Ovary (tissue), 9 donors: ENCODE data around the gene PIK3R1. TPM values are rescaled to one million over a fixed set of nuclear protein-coding genes. Genes with fewer than 3 reads are reported as not detected.

Experiments used
- DNase-seq, 5 donors: peaks; one replicate each; pipeline ENCODE4 v3.0.0-alpha.2; 2019 to 2020
- H3K27ac ChIP-seq, 2 donors: fragments of 200-600 bp; one replicate each; pipeline versions ENCODE4 v1.5.1 to v1.8.0; 2019 to 2022
- H3K27me3 ChIP-seq: fragments of 200-600 bp; one replicate; pipeline ENCODE4 v1.8.0; 2022
- H3K36me3 ChIP-seq: fragments of 200-600 bp; sonication (generic); one replicate; pipeline ENCODE4 v1.5.1; 2019
- H3K4me1 ChIP-seq: one replicate; pipeline ENCODE4 v1.8.1; 2013; ENCODE audit warnings: mild to moderate bottlenecking, moderate library complexity; ENCODE audit not compliant: insufficient read depth
- H3K4me3 ChIP-seq: fragments of 200-600 bp; sonication (generic); one replicate; pipeline ENCODE4 v1.5.1; 2017
- H3K9me3 ChIP-seq, 2 donors: fragments of 200-600 bp in 1 of 2; sonication (generic) in 1 of 2; one replicate each; pipeline versions ENCODE4 v1.5.1 to v1.8.1; 2013 to 2019; ENCODE audit warnings: mild to moderate bottlenecking in 1 of 2, moderate library complexity in 1 of 2
- CTCF ChIP-seq, 3 donors: fragments of 450-650 bp in 2 of 3; fragments of 200-600 bp in 1 of 3; IDR thresholded peaks; one replicate each; pipeline versions ENCODE4 v1.5.1 to v1.8.0; 2016 to 2022; ENCODE audit warnings: antibody characterized with exemption in 3 of 3, mild to moderate bottlenecking in 1 of 3
- EP300 ChIP-seq: sonication (generic); formaldehyde crosslinking; IDR thresholded peaks from one replicate; pipeline ENCODE4 v1.6.1; 2017; ENCODE audit warnings: antibody characterized with exemption
- POLR2A ChIP-seq: fragments of 450-650 bp; IDR thresholded peaks from one replicate; pipeline ENCODE4 v1.6.1; 2017; ENCODE audit warnings: antibody characterized with exemption, mild to moderate bottlenecking, moderate library complexity
- WGBS, 3 donors: extraction: QIAGEN DNeasy Blood & Tissue Kit in 1 of 3; methylation state at CpG; one replicate each; pipeline versions ENCODE4 v1.1.5 to v1.1.7; 2013 to 2017; 5-methylcytosine and 5-hydroxymethylcytosine counted together
- intact Hi-C, 4 donors: fragments of 100-400 bp; cut with DNase I; formaldehyde crosslinking; loops; one replicate each; pipeline versions ENCODE4 v1.11.0 to v1.15.1; 2022 to 2023
- polyA plus RNA-seq, 2 donors: library from polyadenylated mRNA; stranded (reverse); fragments of 200-250 nt in 1 of 2; fragments of 350-450 nt in 1 of 2; fragmentation: Illumina TruSeq in 1 of 2; extraction: RNeasy Lipid Tissue Mini Kit (QIAGEN cat#74804) in 1 of 2; gene quantifications; one replicate each; pipeline ENCODE4 v1.2.3, GENCODE V29; 2013 to 2014
- total RNA-seq, 7 donors: library from RNA; depleted of rRNA in 2 of 7; stranded (reverse); fragments of >200 nt in 2 of 7; fragmentation: NEBNext Ultra II Directional in 3 of 7; extraction: Animal tissue kit (Norgen Biotek cat#: 25700) in 3 of 7; gene quantifications; one replicate each; pipeline versions ENCODE4 v1.1.0 to v1.2.4, GENCODE V29; 2016 to 2023
- donor health status: DM: no; HTN: no; CAD: no; lungs with moderate emphysema.
- donor health status: DM: no; HTN: no; CAD: no.
- donor health status: Bipolar disorder and iron deficiency.
- donor health status: DM: yes; HTN: yes; CAD: no.
- donor health status: DM: no; HTN: no; CAD: no.
- donor health status: DM: yes; HTN: yes; CAD: no.

The PIK3R1 gene
- total and polyA plus RNA-seq, 9 donors = 25.2 to 206 (median 81.2) TPM

- Histone ChIP-seq H3K4me1 (peaks cover 14% of the 10 kb centered on the region), H3K9me3 (no peaks in the 10 kb centered on the region), H3K27me3 (no peaks in the 10 kb centered on the region), H3K4me3 (no peak overlapping the region), H3K27ac (no peak overlapping the region), H3K36me3 (no peaks in the 10 kb centered on the region)
- no peak for TF ChIP-seq POLR2A
- TF ChIP-seq CTCF (IDR thresholded peaks at IDR 0.05) = no peak
- no peak for TF ChIP-seq EP300
- WGBS, 3 donors = 95 to 96% (median 95%) methylated on average over 5 of the region's 5 CpGs
- intact Hi-C loops = no loop called here
- no peak for DNase-seq
Observed at GRCh38 chr5:68189613-68190012, 25.9 kb upstream of the PIK3R1 start.

DNA sequence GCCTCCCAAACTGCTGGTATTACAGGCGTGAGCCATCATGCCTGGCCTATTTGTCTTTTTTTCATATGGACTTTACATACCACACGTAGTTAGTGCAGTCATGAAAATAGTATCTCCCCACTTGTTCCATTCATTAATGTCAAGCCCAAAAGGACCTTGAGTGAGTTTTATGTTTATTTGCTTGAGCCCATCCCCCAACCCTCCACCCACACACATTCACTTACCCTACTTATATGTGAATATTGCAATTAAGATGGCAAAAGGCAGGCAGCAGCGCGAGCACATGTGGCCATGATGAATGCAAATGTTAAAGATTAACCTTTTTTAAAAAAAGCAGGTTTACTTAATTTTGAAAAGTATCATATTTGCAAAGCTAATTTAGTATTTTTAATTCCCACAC is 24.9 kb upstream of the PIK3R1 start:
- Histone ChIP-seq H3K9me3 (no peaks in the 10 kb centered on the region), H3K27me3 (no peaks in the 10 kb centered on the region), H3K4me1 (peaks cover 14% of the 10 kb centered on the region), H3K4me3 (no peak overlapping the region), H3K36me3 (no peaks in the 10 kb centered on the region), H3K27ac (no peak overlapping the region)
- DNase-seq = no peak
- TF ChIP-seq EP300 (no peak), POLR2A (no peak), CTCF (IDR thresholded peaks at IDR 0.05) (no peak)
- 96 to 99% (median 96%) methylated on average over 4 of the region's 4 CpGs for WGBS, 3 donors
- intact Hi-C loops = no loop called here

DNA sequence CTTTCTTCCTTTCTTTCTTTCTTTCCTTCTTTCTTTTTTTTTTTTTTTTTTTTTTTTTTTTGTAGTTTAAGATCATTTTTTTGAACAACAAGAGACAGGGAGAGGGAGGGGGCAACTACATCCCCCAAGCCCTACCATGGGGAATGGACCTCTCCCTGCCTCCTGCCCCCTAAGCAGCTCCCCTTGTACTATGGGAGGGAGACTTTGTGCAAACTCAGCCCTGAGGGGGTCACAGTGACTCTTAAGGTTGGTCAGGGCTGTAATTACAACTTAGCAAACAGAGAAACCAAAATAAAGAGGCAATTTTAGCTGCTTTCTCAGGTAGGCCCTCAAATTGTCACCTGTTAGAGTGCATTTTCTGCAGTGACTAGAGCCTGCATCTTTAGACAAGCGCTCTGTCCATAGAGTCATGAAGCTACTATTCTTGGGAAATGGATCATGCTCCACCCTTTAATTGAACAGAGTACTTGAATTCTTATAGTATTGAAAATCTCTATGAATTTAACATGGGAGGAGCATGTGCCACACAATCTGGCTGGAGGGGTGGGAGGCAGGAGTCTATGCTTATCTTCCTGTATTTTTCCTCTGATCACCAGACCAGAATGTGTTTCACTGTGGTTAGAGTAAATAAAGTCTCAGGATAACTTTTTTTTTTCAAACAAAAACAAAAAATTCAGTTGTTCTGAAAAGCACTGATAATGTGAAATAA is 24.3 kb upstream of the PIK3R1 start:
- intact Hi-C loops = no loop called here
- TF ChIP-seq POLR2A = no peak
- Histone ChIP-seq H3K27me3 (no peaks in the 10 kb centered on the region), H3K4me3 (no peak overlapping the region), H3K36me3 (no peaks in the 10 kb centered on the region), H3K4me1 (peaks cover 14% of the 10 kb centered on the region), H3K9me3 (no peaks in the 10 kb centered on the region), H3K27ac (no peak overlapping the region)
- 91 to 96% (median 91%) methylated on average over 1 of the region's 1 CpG for WGBS, 3 donors
- DNase-seq = no peak

DNA sequence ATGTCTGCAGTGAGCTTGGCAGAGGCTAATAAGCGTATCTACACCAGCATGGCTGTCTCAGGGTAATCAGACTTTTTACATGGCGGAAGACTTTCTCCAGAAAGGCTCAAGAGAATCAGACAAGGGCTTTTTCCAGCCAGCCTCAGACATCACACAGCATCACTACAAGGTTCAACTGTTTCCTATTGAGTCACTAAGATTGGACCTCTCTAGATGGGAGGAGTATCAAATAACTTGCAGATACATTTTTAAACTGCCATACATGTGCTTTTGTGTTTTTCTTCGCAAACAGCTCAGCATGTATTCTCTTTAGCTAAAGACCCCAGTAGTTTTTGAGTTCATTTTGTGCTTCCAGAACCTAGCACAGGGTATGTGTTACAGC is 22.9 kb upstream of the PIK3R1 start:
- H3K4me3 ChIP-seq = no peak overlapping the region
- no peaks in the 10 kb centered on the region for H3K9me3 ChIP-seq
- H3K36me3 ChIP-seq = no peaks in the 10 kb centered on the region
- WGBS, 3 donors = 94 to 96% (median 95%) methylated on average over 3 of the region's 3 CpGs
- peaks cover 10% of the 10 kb centered on the region for H3K4me1 ChIP-seq
- no peaks in the 10 kb centered on the region for H3K27me3 ChIP-seq
- TF ChIP-seq POLR2A (no peak), EP300 (no peak), CTCF (IDR thresholded peaks at IDR 0.05) (no peak)
- DNase-seq = no peak
- H3K27ac ChIP-seq = no peak overlapping the region
- intact Hi-C loops = no loop called here

GRCh38 chr5:68193481-68194036 is 22.0 kb upstream of the PIK3R1 start:
- intact Hi-C loops = no loop called here
- TF ChIP-seq CTCF (IDR thresholded peaks at IDR 0.05) = no peak

More at GRCh38 chr5:68193481-68194036, 22.0 kb upstream of the PIK3R1 start:
- no peaks in the 10 kb centered on the region for H3K27me3 ChIP-seq
- H3K27ac ChIP-seq = no peak overlapping the region
- 32 to 46% (median 32%) methylated on average over 3 of the region's 3 CpGs for WGBS, 3 donors
- no peaks in the 10 kb centered on the region for H3K36me3 ChIP-seq
- H3K4me3 ChIP-seq = no peak overlapping the region
- no peak for DNase-seq
- no peaks in the 10 kb centered on the region for H3K9me3 ChIP-seq
- peaks cover 9% of the 10 kb centered on the region for H3K4me1 ChIP-seq
